Endothelial cell of umbilical vein (primary cell): ENCODE measurements around the gene ING1. TPM values are rescaled to one million over a fixed set of nuclear protein-coding genes. Genes with fewer than 3 reads are reported as not detected.

Experiments
- BruUV-seq: library from RNA; stranded (reverse); fragments of 400-500 nt; replicated peaks from 2 replicates; lab custom pipeline; 2021; lab: Mats Ljungman, UMichigan
- CTCF ChIA-PET: fragments of 300-600, 350-600 bp; sonication (Branson Sonifier 250); formaldehyde crosslinking; loops from one replicate; lab custom pipeline; 2021; ENCODE audit warnings: antibody characterized with exemption, inconsistent platforms; lab: Charles Lee
- POLR2A ChIA-PET: fragments of 300-600, 350-600 bp; sonication (Branson Sonifier 250); formaldehyde crosslinking; loops from one replicate; lab custom pipeline; 2021; ENCODE audit warnings: antibody characterized with exemption, inconsistent platforms; lab: Charles Lee
- DNase-seq: peaks from one replicate; pipeline ENCODE4 v3.0.0-alpha.2; 2011; ENCODE audit warnings: low read depth, low spot score
- FAIRE-seq: peaks from 2 replicates; lab custom pipeline; 2011; peaks lifted over from hg19 to GRCh38; lab: Jason Lieb, UNC
- H2AFZ ChIP-seq: 2 replicates; pipeline ENCODE4 v1.6.0; 2012; ENCODE audit warnings: low read depth, low read length, control low read depth, inconsistent platforms
- H3K27ac ChIP-seq: 2 replicates; pipeline ENCODE4 v1.5.1; 2011; ENCODE audit warnings: low read depth, mild to moderate bottlenecking, control low read depth, low read length, moderate library complexity; ENCODE audit not compliant: insufficient read depth
- H3K27me3 ChIP-seq, 2 experiments: 2 replicates each; pipeline versions ENCODE4 v1.6.0 to v1.6.1; 2011; ENCODE audit warnings: low read length in 2 of 2, mixed read lengths in 1 of 2; ENCODE audit not compliant: control insufficient read depth in 2 of 2, insufficient read depth in 2 of 2
- H3K36me3 ChIP-seq, 2 experiments: 2 replicates in 1 of 2; 3 replicates in 1 of 2; pipeline ENCODE4 v1.5.1; 2011; ENCODE audit warnings: low read length in 2 of 2, mild to moderate bottlenecking in 1 of 2, moderate library complexity in 1 of 2; ENCODE audit not compliant: control insufficient read depth in 2 of 2, insufficient read depth in 2 of 2; ENCODE audit errors: extremely low read depth in 1 of 2
- H3K4me1 ChIP-seq: 3 replicates; pipeline ENCODE4 v1.5.1; 2011; ENCODE audit warnings: mild to moderate bottlenecking, low read length; ENCODE audit not compliant: control insufficient read depth, insufficient read depth; ENCODE audit errors: extremely low read depth
- H3K4me2 ChIP-seq: 2 replicates; pipeline ENCODE4 v1.6.1; 2011; ENCODE audit warnings: low read length, control low read depth, mixed read lengths; ENCODE audit not compliant: insufficient read depth
- H3K4me3 ChIP-seq, 3 experiments: fragments of 200-600 bp in 1 of 3; sonication (generic), shearing (Covaris generic) in 1 of 3; replicated peaks in 1 of 3; 2 replicates each; pipeline ENCODE4 v1.5.1; 2011 to 2016; ENCODE audit warnings: control low read depth in 3 of 3, low read length in 3 of 3, mild to moderate bottlenecking in 2 of 3, inconsistent platforms in 1 of 3, low read depth in 1 of 3, moderate library complexity in 1 of 3; ENCODE audit not compliant: insufficient read depth in 1 of 3
- H3K79me2 ChIP-seq: 2 replicates; pipeline ENCODE4 v1.6.0; 2012; ENCODE audit warnings: low read length, inconsistent platforms; ENCODE audit not compliant: control insufficient read depth, insufficient read depth
- H3K9ac ChIP-seq: replicated peaks from 2 replicates; pipeline ENCODE3; 2011; ENCODE audit warnings: low read length, control low read depth; ENCODE audit not compliant: insufficient read depth; ENCODE audit errors: extremely low read depth
- H3K9me1 ChIP-seq: replicated peaks from 3 replicates; pipeline ENCODE4 v1.6.0; 2011; ENCODE audit warnings: mild to moderate bottlenecking, low read length; ENCODE audit not compliant: control insufficient read depth, insufficient read depth; ENCODE audit errors: extremely low read depth
- H3K9me3 ChIP-seq: replicated peaks from 2 replicates; pipeline ENCODE4 v1.5.1; 2012; ENCODE audit warnings: low read length, inconsistent platforms; ENCODE audit not compliant: control insufficient read depth, insufficient read depth
- H4K20me1 ChIP-seq: replicated peaks from 2 replicates; pipeline ENCODE3; 2011; ENCODE audit warnings: mild to moderate bottlenecking, low read length; ENCODE audit not compliant: control insufficient read depth, insufficient read depth; ENCODE audit errors: extremely low read depth
- EZH2 ChIP-seq: IDR thresholded peaks from 2 replicates; pipeline ENCODE4 v1.6.1; 2012; ENCODE audit warnings: borderline replicate concordance, low read depth, mild to moderate bottlenecking, moderate library complexity, low read length, inconsistent platforms; ENCODE audit not compliant: severe bottlenecking
- FOS ChIP-seq: IDR thresholded peaks from 2 replicates; pipeline ENCODE4 v1.6.1; 2011; ENCODE audit warnings: mild to moderate bottlenecking, low read length, moderate library complexity, borderline replicate concordance; ENCODE audit not compliant: insufficient read depth
- GATA2 ChIP-seq: IDR thresholded peaks from 2 replicates; pipeline ENCODE4 v1.7.0; 2011; ENCODE audit warnings: low read depth, mild to moderate bottlenecking, moderate library complexity, mixed read lengths, low read length; ENCODE audit not compliant: insufficient read length, insufficient read depth
- JUN ChIP-seq: IDR thresholded peaks from 2 replicates; pipeline ENCODE4 v1.6.1; 2011; ENCODE audit warnings: borderline replicate concordance, low read depth; ENCODE audit not compliant: insufficient read length, insufficient read depth
- MYC ChIP-seq: IDR thresholded peaks from one replicate; pipeline ENCODE4 v1.6.1; 2011; ENCODE audit warnings: mild to moderate bottlenecking, low read depth, low read length
- POLR2A ChIP-seq: IDR thresholded peaks from 2 replicates; pipeline ENCODE4 v1.6.1; 2012; ENCODE audit warnings: low read depth, mild to moderate bottlenecking, control low read depth, low read length
- POLR2AphosphoS5 ChIP-seq: IDR thresholded peaks from 2 replicates; pipeline ENCODE4 v1.6.1; 2012; ENCODE audit warnings: low read depth, mild to moderate bottlenecking, control low read depth, low read length, moderate library complexity; ENCODE audit not compliant: insufficient read depth
- dilution Hi-C: fragments of 300-500 bp; cut with MboI; formaldehyde crosslinking; loops from one replicate; pipeline ENCODE4 v1.15.0; 2019; ENCODE audit warnings: low sequenced_read_pairs; ENCODE audit not compliant: extremely low pct_ligation_motif_present
- intact Hi-C: fragments of 100-400 bp; cut with micrococcal nuclease; formaldehyde crosslinking; loops from one replicate; pipeline ENCODE4 v1.10.0; 2022
- polyA plus RNA-seq, 4 experiments: library from polyadenylated mRNA; depleted of rRNA in 3 of 4; stranded (reverse) in 3 of 4; unstranded in 1 of 4; fragments of >200 nt; gene quantifications; 2 replicates each; pipeline versions ENCODE4 v1.2.1 to v1.2.3, GENCODE V29; 2011 to 2012; ENCODE audit warnings: missing spikeins in 1 of 4
- total RNA-seq: library from RNA; stranded (reverse); gene quantifications from 2 replicates; pipeline ENCODE4 v1.2.3, GENCODE V29; 2021
- TF ChIP-seq, protein P1 (sequence below), 2 donors: IDR thresholded peaks; 1 replicate in 1 of 2; 2 replicates in 1 of 2; pipeline ENCODE4 v1.5.1; 2011; ENCODE audit warnings: low read length in 2 of 2, mild to moderate bottlenecking in 2 of 2, moderate library complexity in 2 of 2, control low read depth in 1 of 2, inconsistent platforms in 1 of 2, low read depth in 1 of 2; ENCODE audit not compliant: insufficient read depth in 1 of 2; ENCODE audit errors: extremely low read depth in 1 of 2
- TF ChIP-seq, protein P2 (sequence below): IDR thresholded peaks from 2 replicates; pipeline ENCODE4 v1.6.1; 2011; ENCODE audit not compliant: insufficient read depth, insufficient read length

The ING1 gene
- total and polyA plus RNA-seq, 2 donors (not counting 3 experiments of a cell fraction or from before 2014, with no cell fraction given) = 10.4 to 10.9 TPM

DNA sequence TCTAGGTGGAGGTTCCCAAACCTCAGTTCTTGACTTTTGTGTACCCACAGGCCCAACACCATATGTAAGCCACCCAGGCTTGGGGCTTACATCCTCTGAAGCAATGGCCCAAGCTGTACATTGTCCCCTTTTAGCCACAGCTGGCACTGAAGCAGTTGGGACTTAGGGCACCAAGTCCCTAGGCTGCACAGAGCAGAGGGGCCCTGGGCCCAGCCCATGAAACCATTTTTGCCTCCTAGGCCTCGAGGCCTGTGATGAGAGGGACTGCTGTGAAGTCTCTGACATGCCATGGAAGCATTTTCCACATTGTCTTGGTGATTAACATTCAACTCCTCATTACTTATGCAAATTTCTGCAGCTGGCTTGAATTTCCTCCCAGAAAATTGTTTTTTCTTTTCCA, 30.2 kb downstream of the ING1 start:
- dilution Hi-C loops (no loop called here), intact Hi-C loops (no loop called here)
- CTCF ChIA-PET = no interaction called here
- DNase-seq (no peak), FAIRE-seq (no peak)
- Histone ChIP-seq H4K20me1 (no peaks in the 10 kb centered on the region), H3K9me3 (no peaks in the 10 kb centered on the region), H3K4me2 (no peak overlapping the region), H3K79me2 (no peaks in the 10 kb centered on the region), H3K4me1 (no peaks in the 10 kb centered on the region), H2AFZ (no peak overlapping the region), H3K9me1 (no peaks in the 10 kb centered on the region), H3K9ac (no peak overlapping the region), H3K27ac (no peak overlapping the region), H3K4me3 (no peak overlapping the region), H3K27me3 (no peaks in the 10 kb centered on the region), H3K36me3 (no peaks in the 10 kb centered on the region)
- POLR2A ChIA-PET = no interaction called here
- no TSS peak for BruUV-seq
- TF ChIP-seq POLR2A = no peak
- no peak for TF ChIP-seq MYC
- TF ChIP-seq, protein P1, sequence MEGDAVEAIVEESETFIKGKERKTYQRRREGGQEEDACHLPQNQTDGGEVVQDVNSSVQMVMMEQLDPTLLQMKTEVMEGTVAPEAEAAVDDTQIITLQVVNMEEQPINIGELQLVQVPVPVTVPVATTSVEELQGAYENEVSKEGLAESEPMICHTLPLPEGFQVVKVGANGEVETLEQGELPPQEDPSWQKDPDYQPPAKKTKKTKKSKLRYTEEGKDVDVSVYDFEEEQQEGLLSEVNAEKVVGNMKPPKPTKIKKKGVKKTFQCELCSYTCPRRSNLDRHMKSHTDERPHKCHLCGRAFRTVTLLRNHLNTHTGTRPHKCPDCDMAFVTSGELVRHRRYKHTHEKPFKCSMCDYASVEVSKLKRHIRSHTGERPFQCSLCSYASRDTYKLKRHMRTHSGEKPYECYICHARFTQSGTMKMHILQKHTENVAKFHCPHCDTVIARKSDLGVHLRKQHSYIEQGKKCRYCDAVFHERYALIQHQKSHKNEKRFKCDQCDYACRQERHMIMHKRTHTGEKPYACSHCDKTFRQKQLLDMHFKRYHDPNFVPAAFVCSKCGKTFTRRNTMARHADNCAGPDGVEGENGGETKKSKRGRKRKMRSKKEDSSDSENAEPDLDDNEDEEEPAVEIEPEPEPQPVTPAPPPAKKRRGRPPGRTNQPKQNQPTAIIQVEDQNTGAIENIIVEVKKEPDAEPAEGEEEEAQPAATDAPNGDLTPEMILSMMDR (IDR thresholded peaks at IDR 0.05; ENCODE audit: extremely low read depth in 1 of 2, insufficient read depth in 1 of 2, low read depth in 1 of 2, low read length in 2 of 2) = no peak
- no peak for TF ChIP-seq GATA2
- TF ChIP-seq, protein P2, sequence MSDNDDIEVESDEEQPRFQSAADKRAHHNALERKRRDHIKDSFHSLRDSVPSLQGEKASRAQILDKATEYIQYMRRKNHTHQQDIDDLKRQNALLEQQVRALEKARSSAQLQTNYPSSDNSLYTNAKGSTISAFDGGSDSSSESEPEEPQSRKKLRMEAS = no peak
- no peak for TF ChIP-seq POLR2AphosphoS5
- TF ChIP-seq JUN = no peak
- TF ChIP-seq FOS = no peak
- TF ChIP-seq EZH2 = no peak
